H1 (cell line): ENCODE data around the gene SLC5A4. TPM values are rescaled to one million over a fixed set of nuclear protein-coding genes. Genes with fewer than 3 reads are reported as not detected.

Experiments
- CHD7 ChIP-seq: fragments of 300-600 bp; sonication (generic); IDR thresholded peaks from 2 replicates; pipeline ENCODE4 v1.7.1; 2012; ENCODE audit warnings: low read length, moderate library complexity, mild to moderate bottlenecking, inconsistent platforms; ENCODE audit not compliant: insufficient replicate concordance
- NANOG ChIP-seq: IDR thresholded peaks from 2 replicates; pipeline ENCODE4 v1.6.1; 2011; ENCODE audit warnings: low read length, low read depth, mild to moderate bottlenecking, inconsistent platforms; ENCODE audit not compliant: insufficient read depth, poor library complexity, severe bottlenecking
- SIRT6 ChIP-seq: IDR thresholded peaks from one replicate; pipeline ENCODE4 v1.7.1; 2012; ENCODE audit warnings: low read length, inconsistent platforms
- SUZ12 ChIP-seq: fragments of 200-600 bp; sonication (generic); IDR thresholded peaks from 2 replicates; pipeline ENCODE4 v1.6.1; 2012; ENCODE audit warnings: mild to moderate bottlenecking, inconsistent platforms, low read length, moderate library complexity, mixed read lengths
- TAF7 ChIP-seq: optimal IDR thresholded peaks from 2 replicates; pipeline ENCODE3; 2011; ENCODE audit warnings: low read depth, mild to moderate bottlenecking, inconsistent platforms, low read length, moderate library complexity, borderline replicate concordance
- polyA plus RNA-seq, 7 experiments: library from polyadenylated mRNA; depleted of rRNA in 3 of 7; stranded (reverse) in 5 of 7; unstranded in 2 of 7; fragments of >200 nt in 5 of 7; fragments of 200-250 nt in 2 of 7; gene quantifications; 1 replicate in 5 of 7; 2 replicates in 1 of 7; 4 replicates in 1 of 7; pipeline versions ENCODE4 v1.2.1 to v1.2.3, GENCODE V29; 2011 to 2013; ENCODE audit warnings: missing spikeins in 2 of 7, mixed read lengths in 2 of 7
- total RNA-seq: library from RNA; stranded (reverse); fragmentation: NEBNext Ultra II Directional; extraction: Animal tissue kit (Norgen Biotek cat#: 25700); gene quantifications from 2 replicates; pipeline ENCODE4 v1.2.1, GENCODE V29; 2021

Gene SLC5A4
- total and polyA plus RNA-seq, 2 of the 8 experiments (the other 6 are each of a cell fraction or from before 2014, with no cell fraction given): 0.17 TPM; not detected in 1

DNA sequence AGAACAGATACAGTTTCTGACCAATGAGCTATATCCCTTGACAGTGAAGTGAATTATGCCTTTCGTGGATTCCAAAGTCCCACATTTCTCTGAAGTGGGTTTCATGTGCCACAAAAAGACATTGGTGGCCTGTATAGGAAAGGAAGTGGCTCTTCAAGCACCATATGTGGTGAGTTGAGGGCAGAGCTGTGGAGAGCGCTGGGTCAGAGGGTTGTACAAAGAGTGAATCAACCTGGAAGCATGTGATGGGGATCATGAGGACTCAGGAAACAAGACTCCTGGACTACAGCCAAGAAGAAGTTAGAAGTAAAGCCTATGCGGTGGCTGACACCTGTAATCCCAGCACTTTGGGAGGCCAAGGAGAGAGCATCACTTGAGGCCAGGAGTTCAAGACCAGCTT lies 579 bp upstream of the SLC5A4 start (continued):
- no peak for TF ChIP-seq CHD7
- TF ChIP-seq SIRT6: no peak
- TF ChIP-seq NANOG: no peak
- no peak for TF ChIP-seq TAF7
- no peak for TF ChIP-seq SUZ12
- TF ChIP-seq, all 59 proteins: peak for 0
